IMR-90 (cell line): ENCODE results near the gene CSNK2A1. TPM values are rescaled to one million over a fixed set of nuclear protein-coding genes. Genes with fewer than 3 reads are reported as not detected.

Experiments
- ATAC-seq: fragments of 200-7000 bp; cut with Tn5 transposase; 2 replicates; pipeline ENCODE4 v1.9.1; 2020; ENCODE audit warnings: low read depth, mild to moderate bottlenecking, moderate library complexity
- BruUV-seq: library from RNA; stranded (reverse); fragments of 400-500 nt; replicated peaks from 2 replicates; lab custom pipeline; 2021; lab: Mats Ljungman, UMichigan
- CTCF ChIA-PET: fragments of 300-600 bp; formaldehyde crosslinking; extraction: SDS; loops from one replicate; lab custom pipeline; 2021; ENCODE audit warnings: antibody characterized with exemption; lab: Yijun Ruan, JAX
- POLR2A ChIA-PET: fragments of 300-600 bp; sonication (Branson Sonifier 250); formaldehyde crosslinking; loops from one replicate; lab custom pipeline; 2022; ENCODE audit warnings: antibody characterized with exemption; ENCODE audit not compliant: unreplicated experiment; lab: Charles Lee
- DNase-seq: peaks from one replicate; pipeline ENCODE4 v3.0.0; 2013
- H2AFZ ChIP-seq: replicated peaks from 2 replicates; pipeline ENCODE3; 2013; ENCODE audit warnings: low read length, mild to moderate bottlenecking; ENCODE audit not compliant: poor library complexity
- H2AK5ac ChIP-seq: 2 replicates; pipeline ENCODE4 v1.6.1; 2013; ENCODE audit warnings: low read depth, low read length, inconsistent platforms
- H2AK9ac ChIP-seq: replicated peaks from 2 replicates; pipeline ENCODE3; 2013; ENCODE audit warnings: mild to moderate bottlenecking, low read depth, low read length, moderate library complexity; ENCODE audit not compliant: poor library complexity
- H2BK120ac ChIP-seq: 2 replicates; pipeline ENCODE4 v1.6.1; 2013; ENCODE audit warnings: low read depth, low read length, inconsistent platforms
- H2BK15ac ChIP-seq: 3 replicates; pipeline ENCODE4 v1.6.1; 2013; ENCODE audit warnings: low read depth, low read length, inconsistent platforms
- H2BK20ac ChIP-seq: 2 replicates; pipeline ENCODE4 v1.6.1; 2013; ENCODE audit warnings: low read depth, mild to moderate bottlenecking, inconsistent platforms, low read length, moderate library complexity
- H2BK5ac ChIP-seq: 2 replicates; pipeline ENCODE4 v1.6.1; 2013; ENCODE audit warnings: mild to moderate bottlenecking, low read depth, low read length, inconsistent platforms; ENCODE audit not compliant: poor library complexity, severe bottlenecking
- H3K14ac ChIP-seq: replicated peaks from 2 replicates; pipeline ENCODE4 v1.6.1; 2013; ENCODE audit warnings: low read depth, low read length, inconsistent platforms
- H3K18ac ChIP-seq: 2 replicates; pipeline ENCODE4 v1.6.1; 2013; ENCODE audit warnings: low read depth, low read length, control low read depth
- H3K23ac ChIP-seq: 2 replicates; pipeline ENCODE4 v1.6.1; 2013; ENCODE audit warnings: low read depth, low read length, inconsistent platforms
- H3K27ac ChIP-seq: 2 replicates; pipeline ENCODE4 v1.5.1; 2013; ENCODE audit warnings: mild to moderate bottlenecking, control low read depth, low read length; ENCODE audit not compliant: insufficient read depth
- H3K27me3 ChIP-seq: 2 replicates; pipeline ENCODE4 v1.6.1; 2013; ENCODE audit warnings: low read length; ENCODE audit not compliant: control insufficient read depth, insufficient read depth
- H3K36me3 ChIP-seq: 2 replicates; pipeline ENCODE4 v1.6.1; 2013; ENCODE audit warnings: low read length, mixed read lengths; ENCODE audit not compliant: control insufficient read depth, insufficient read depth
- H3K4ac ChIP-seq: 2 replicates; pipeline ENCODE4 v1.6.1; 2013; ENCODE audit warnings: low read depth, low read length, inconsistent platforms
- H3K4me1 ChIP-seq: 2 replicates; pipeline ENCODE4 v1.6.1; 2013; ENCODE audit warnings: low read length, mixed read lengths; ENCODE audit not compliant: control insufficient read depth, insufficient read depth
- H3K4me2 ChIP-seq: 2 replicates; pipeline ENCODE4 v1.6.1; 2013; ENCODE audit warnings: low read depth, mild to moderate bottlenecking, control low read depth, low read length, moderate library complexity
- H3K4me3 ChIP-seq: 2 replicates; pipeline ENCODE4 v1.5.1; 2013; ENCODE audit warnings: low read depth, mild to moderate bottlenecking, control low read depth, low read length, moderate library complexity; ENCODE audit not compliant: insufficient read depth
- H3K56ac ChIP-seq: 2 replicates; pipeline ENCODE4 v1.6.1; 2013; ENCODE audit warnings: low read length, inconsistent platforms; ENCODE audit not compliant: insufficient read depth; ENCODE audit errors: extremely low read depth
- H3K79me1 ChIP-seq, 2 experiments: 2 replicates each; pipeline ENCODE4 v1.6.1; 2013; ENCODE audit warnings: low read length in 2 of 2, inconsistent platforms in 1 of 2, low read depth in 1 of 2
- H3K9ac ChIP-seq: 2 replicates; pipeline ENCODE4 v1.6.1; 2013; ENCODE audit warnings: low read depth, low read length, control low read depth
- H3K9me1 ChIP-seq: 2 replicates; pipeline ENCODE4 v1.6.1; 2013; ENCODE audit warnings: low read length, inconsistent platforms; ENCODE audit not compliant: insufficient read depth
- H3K9me3 ChIP-seq: 2 replicates; pipeline ENCODE4 v1.6.1; 2013; ENCODE audit warnings: low read length; ENCODE audit not compliant: control insufficient read depth, insufficient read depth
- H4K20me1 ChIP-seq: 2 replicates; pipeline ENCODE4 v1.6.1; 2013; ENCODE audit warnings: low read length, inconsistent platforms; ENCODE audit not compliant: insufficient read depth
- H4K5ac ChIP-seq: 2 replicates; pipeline ENCODE4 v1.6.1; 2013; ENCODE audit warnings: mild to moderate bottlenecking, low read depth, low read length, control low read depth
- H4K8ac ChIP-seq, 2 experiments: 2 replicates each; pipeline ENCODE4 v1.6.1; 2013; ENCODE audit warnings: low read depth in 2 of 2, low read length in 2 of 2, control low read depth in 1 of 2, inconsistent platforms in 1 of 2
- H4K91ac ChIP-seq: 2 replicates; pipeline ENCODE4 v1.6.1; 2013; ENCODE audit warnings: low read depth, low read length, inconsistent platforms; ENCODE audit not compliant: insufficient read depth
- BHLHE40 ChIP-seq: fragments of 150-350 bp; IDR thresholded peaks from 2 replicates; pipeline ENCODE4 v1.6.1; 2016; ENCODE audit warnings: mild to moderate bottlenecking, low read depth, low read length
- CEBPB ChIP-seq: IDR thresholded peaks from 2 replicates; pipeline ENCODE4 v1.6.1; 2012; ENCODE audit warnings: low read depth, low read length, improper control_type of control experiment
- CHD1 ChIP-seq: IDR thresholded peaks from 2 replicates; pipeline ENCODE4 v1.6.1; 2012; ENCODE audit warnings: low read depth, low read length, improper control_type of control experiment
- FOS ChIP-seq: fragments of 150-350 bp; IDR thresholded peaks from 2 replicates; pipeline ENCODE4 v1.6.1; 2016; ENCODE audit warnings: low read depth, low read length
- MAFK ChIP-seq: IDR thresholded peaks from 2 replicates; pipeline ENCODE4 v1.6.1; 2012; ENCODE audit warnings: low read depth, low read length, improper control_type of control experiment
- MAZ ChIP-seq: IDR thresholded peaks from 2 replicates; pipeline ENCODE4 v1.6.1; 2012; ENCODE audit warnings: low read depth, mild to moderate bottlenecking, low read length, improper control_type of control experiment, moderate library complexity, borderline replicate concordance
- MXI1 ChIP-seq: IDR thresholded peaks from 2 replicates; pipeline ENCODE4 v1.6.1; 2012; ENCODE audit warnings: low read depth, mild to moderate bottlenecking, low read length, moderate library complexity, borderline replicate concordance
- POLR2A ChIP-seq: IDR thresholded peaks from 2 replicates; pipeline ENCODE4 v1.6.1; 2012; ENCODE audit warnings: mild to moderate bottlenecking, low read depth, low read length
- RAD21 ChIP-seq: IDR thresholded peaks from 2 replicates; pipeline ENCODE4 v1.6.1; 2012; ENCODE audit warnings: low read length, improper control_type of control experiment
- RCOR1 ChIP-seq: IDR thresholded peaks from 2 replicates; pipeline ENCODE4 v1.6.1; 2012; ENCODE audit warnings: mild to moderate bottlenecking, low read length, improper control_type of control experiment; ENCODE audit not compliant: insufficient replicate concordance
- RFX5 ChIP-seq: IDR thresholded peaks from 2 replicates; pipeline ENCODE4 v1.8.0; 2012; ENCODE audit warnings: low read depth, mild to moderate bottlenecking, low read length, moderate library complexity
- SMC3 ChIP-seq: fragments of 150-350 bp; IDR thresholded peaks from 2 replicates; pipeline ENCODE4 v1.6.1; 2016; ENCODE audit warnings: low read depth, mild to moderate bottlenecking, antibody characterized with exemption, low read length, moderate library complexity
- WGBS, 2 experiments: methylation state at CpG; one replicate each; pipeline versions ENCODE4 v1.1.5 to v1.1.7; 2013; ENCODE audit warnings: missing lambda C conversion rate in 2 of 2; ENCODE audit not compliant: insufficient read length in 1 of 2; ENCODE audit errors: extremely low coverage in 2 of 2; 5-methylcytosine and 5-hydroxymethylcytosine counted together
- dilution Hi-C: fragments of 300-500 bp; cut with HindIII; formaldehyde crosslinking; loops from one replicate; pipeline ENCODE4 v1.14.3; 2018; ENCODE audit warnings: low sequenced_read_pairs; ENCODE audit not compliant: unreplicated experiment
- in situ Hi-C: fragments of 300-500 bp; cut with MboI; formaldehyde crosslinking; loops from 3 replicates; pipeline ENCODE4 v1.14.3; 2019; ENCODE audit warnings: low sequenced_read_pairs, inconsistent platforms, mixed read lengths
- intact Hi-C: fragments of 100-400 bp; cut with micrococcal nuclease; formaldehyde crosslinking; loops from 2 replicates; pipeline ENCODE4 v1.10.0; 2022
- polyA plus RNA-seq, 3 experiments: library from polyadenylated mRNA; depleted of rRNA; stranded (reverse); fragments of >200 nt; gene quantifications; 2 replicates each; pipeline ENCODE4 v1.2.3, GENCODE V29; 2012; ENCODE audit warnings: low replicate concordance in 1 of 3
- total RNA-seq: library from RNA; depleted of rRNA; stranded (reverse); fragments of >200 nt; gene quantifications from 2 replicates; pipeline ENCODE4 v1.2.3, GENCODE V29; 2012
- TF ChIP-seq, protein P1 (sequence below): fragments of 150-350 bp; IDR thresholded peaks from 2 replicates; pipeline ENCODE4 v1.6.1; 2017; ENCODE audit warnings: mild to moderate bottlenecking, antibody characterized with exemption, low read length, low read depth
- TF ChIP-seq, protein P2 (sequence below): fragments of 150-350 bp; IDR thresholded peaks from 2 replicates; pipeline ENCODE4 v1.6.1; 2016; ENCODE audit warnings: low read depth, mild to moderate bottlenecking, low read length, moderate library complexity, borderline replicate concordance

CSNK2A1 gene
- total and polyA plus RNA-seq, 2 of the 4 experiments (the other 2 are of a cell fraction): 86.3 to 151 TPM

DNA sequence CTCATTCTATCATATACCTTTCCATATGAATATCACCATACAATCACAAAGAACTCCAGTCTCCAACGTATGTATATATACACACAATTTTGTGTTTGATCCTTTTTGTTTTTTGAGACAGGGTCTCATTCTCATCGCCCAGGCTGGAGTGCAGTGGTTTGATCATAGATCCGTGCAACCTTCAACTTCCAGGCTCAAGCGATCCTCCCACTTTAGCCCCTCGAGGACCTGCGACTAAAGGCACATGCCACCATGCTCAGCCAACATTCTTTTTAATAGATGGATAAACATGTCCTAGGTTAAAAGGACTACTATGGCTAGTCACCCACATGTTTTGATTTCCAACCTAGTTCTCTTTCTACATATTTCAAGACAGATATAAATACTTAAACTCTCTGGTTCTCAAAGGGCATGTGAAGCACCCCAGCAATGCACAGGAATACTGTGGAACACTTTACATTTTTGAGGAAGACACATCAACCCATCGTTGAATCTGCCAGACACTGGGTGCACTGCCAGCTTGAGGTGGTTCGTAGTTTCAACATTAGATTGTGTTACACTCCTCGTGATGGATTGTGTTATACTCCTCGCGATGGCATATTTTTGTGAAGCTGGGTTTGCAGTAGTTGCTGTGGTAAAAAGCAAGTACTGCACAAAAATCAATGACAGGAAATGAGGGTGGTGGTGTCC lies 40.4 kb downstream of the CSNK2A1 start:
- H3K14ac ChIP-seq: no peak overlapping the region
- H3K36me3 ChIP-seq: peaks cover 33% of the 10 kb centered on the region
- no peak overlapping the region for H4K91ac ChIP-seq
- intact Hi-C loops (no loop called here), dilution Hi-C loops (no loop called here), in situ Hi-C loops (no loop called here)
- H3K18ac ChIP-seq: no peak overlapping the region
- H2AK5ac ChIP-seq: no peak overlapping the region
- H3K9ac ChIP-seq: no peak overlapping the region
- ChIA-PET CTCF (no interaction called here), POLR2A (no interaction called here)
- no peak overlapping the region for H2BK15ac ChIP-seq
- no peak overlapping the region for H3K4ac ChIP-seq
- WGBS, 2 experiments: 100% methylated on average over 2 of the region's 11 CpGs; no CpG with 5 or more reads in 1 of the 2 experiments
- no TSS peak for BruUV-seq
- H4K20me1 ChIP-seq: peaks cover 21% of the 10 kb centered on the region
- no peak overlapping the region for H2BK20ac ChIP-seq
- no peak overlapping the region for H2BK120ac ChIP-seq
- no peak overlapping the region for H2AFZ ChIP-seq
- H3K23ac ChIP-seq: no peak overlapping the region
- no peak overlapping the region for H3K4me3 ChIP-seq
- H3K9me3 ChIP-seq: no peaks in the 10 kb centered on the region
- H3K4me1 ChIP-seq: peaks cover 5% of the 10 kb centered on the region
- DNase-seq (no peak), ATAC-seq (no peak)
- H2AK9ac ChIP-seq: no peak overlapping the region
- TF ChIP-seq POLR2A: no peak
- TF ChIP-seq, protein P1, sequence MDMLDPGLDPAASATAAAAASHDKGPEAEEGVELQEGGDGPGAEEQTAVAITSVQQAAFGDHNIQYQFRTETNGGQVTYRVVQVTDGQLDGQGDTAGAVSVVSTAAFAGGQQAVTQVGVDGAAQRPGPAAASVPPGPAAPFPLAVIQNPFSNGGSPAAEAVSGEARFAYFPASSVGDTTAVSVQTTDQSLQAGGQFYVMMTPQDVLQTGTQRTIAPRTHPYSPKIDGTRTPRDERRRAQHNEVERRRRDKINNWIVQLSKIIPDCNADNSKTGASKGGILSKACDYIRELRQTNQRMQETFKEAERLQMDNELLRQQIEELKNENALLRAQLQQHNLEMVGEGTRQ: no peak
- TF ChIP-seq CEBPB: no peak
- no peak for TF ChIP-seq CHD1
- TF ChIP-seq SMC3: no peak
- no peak for TF ChIP-seq BHLHE40
- no peak for TF ChIP-seq FOS
- no peak for TF ChIP-seq RAD21
- TF ChIP-seq RFX5: no peak
- TF ChIP-seq RCOR1: no peak
- TF ChIP-seq, protein P2, sequence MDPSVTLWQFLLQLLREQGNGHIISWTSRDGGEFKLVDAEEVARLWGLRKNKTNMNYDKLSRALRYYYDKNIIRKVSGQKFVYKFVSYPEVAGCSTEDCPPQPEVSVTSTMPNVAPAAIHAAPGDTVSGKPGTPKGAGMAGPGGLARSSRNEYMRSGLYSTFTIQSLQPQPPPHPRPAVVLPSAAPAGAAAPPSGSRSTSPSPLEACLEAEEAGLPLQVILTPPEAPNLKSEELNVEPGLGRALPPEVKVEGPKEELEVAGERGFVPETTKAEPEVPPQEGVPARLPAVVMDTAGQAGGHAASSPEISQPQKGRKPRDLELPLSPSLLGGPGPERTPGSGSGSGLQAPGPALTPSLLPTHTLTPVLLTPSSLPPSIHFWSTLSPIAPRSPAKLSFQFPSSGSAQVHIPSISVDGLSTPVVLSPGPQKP: no peak
- TF ChIP-seq MAZ: no peak
- TF ChIP-seq MAFK: no peak
- no peak for TF ChIP-seq MXI1
- peaks cover 18 to 31% of the 10 kb centered on the region in 2 experiments for H3K79me1 ChIP-seq
- no peak overlapping the region for H2BK5ac ChIP-seq
- H3K27ac ChIP-seq: no peak overlapping the region
- no peak overlapping the region for H3K4me2 ChIP-seq
- H3K56ac ChIP-seq: no peak overlapping the region
- no peak overlapping the region for H4K8ac ChIP-seq
- peaks cover 2% of the 10 kb centered on the region; the same call in 1 of the 2 replicates for H3K9me1 ChIP-seq
- no peak overlapping the region for H4K5ac ChIP-seq
- H3K27me3 ChIP-seq: no peaks in the 10 kb centered on the region
